Loucy (cell line): ENCODE results near the gene PADI3.

Experiments
- H2AFZ ChIP-seq: fragments of 200-600 bp; sonication (generic); 2 replicates; pipeline ENCODE4 v1.6.0; 2016; ENCODE audit warnings: antibody characterized with exemption, mild to moderate bottlenecking, low read length, moderate library complexity
- H3F3A ChIP-seq: fragments of 200-600 bp; 2 replicates; pipeline ENCODE4 v1.6.0; 2016; ENCODE audit warnings: antibody characterized with exemption, low read depth, mild to moderate bottlenecking
- H3K27me3 ChIP-seq: fragments of 200-600 bp; sonication (generic); 2 replicates; pipeline ENCODE4 v1.6.1; 2014; ENCODE audit warnings: low read length, mild to moderate bottlenecking; ENCODE audit not compliant: insufficient read depth, poor library complexity, severe bottlenecking
- H3K36me3 ChIP-seq: fragments of 200-600 bp; sonication (generic); 2 replicates; pipeline ENCODE4 v1.6.1; 2016; ENCODE audit warnings: low read length; ENCODE audit not compliant: insufficient read depth
- H3K4me1 ChIP-seq: fragments of 200-600 bp; sonication (generic); 2 replicates; pipeline ENCODE4 v1.5.1; 2014; ENCODE audit warnings: low read length, mild to moderate bottlenecking; ENCODE audit not compliant: insufficient read depth, poor library complexity, severe bottlenecking
- H3K4me2 ChIP-seq: fragments of 200-600 bp; sonication (generic); 2 replicates; pipeline ENCODE4 v1.6.0; 2014; ENCODE audit warnings: antibody characterized with exemption, low read length, low read depth, mild to moderate bottlenecking; ENCODE audit not compliant: poor library complexity, severe bottlenecking
- H3K4me3 ChIP-seq: fragments of 200-600 bp; sonication (generic); 2 replicates; pipeline ENCODE4 v1.5.1; 2014; ENCODE audit warnings: low read length, mild to moderate bottlenecking, mixed read lengths; ENCODE audit not compliant: poor library complexity, severe bottlenecking
- H3K79me2 ChIP-seq: fragments of 200-600 bp; sonication (generic); 2 replicates; pipeline ENCODE4 v1.6.1; 2014; ENCODE audit warnings: low read length; ENCODE audit not compliant: insufficient read depth
- H3K9ac ChIP-seq: fragments of 200-600 bp; sonication (generic); 2 replicates; pipeline ENCODE4 v1.6.0; 2014; ENCODE audit warnings: mild to moderate bottlenecking, low read depth, low read length, moderate library complexity; ENCODE audit not compliant: poor library complexity, severe bottlenecking
- H3K9me2 ChIP-seq: fragments of 200-600 bp; sonication (generic); replicated peaks from 2 replicates; pipeline ENCODE4 v1.6.1; 2016; ENCODE audit warnings: low read depth, low read length, mixed read lengths
- H3K9me3 ChIP-seq: fragments of 200-600 bp; sonication (generic); 2 replicates; pipeline ENCODE4 v1.6.1; 2014; ENCODE audit warnings: mild to moderate bottlenecking, antibody characterized with exemption, low read length, low read depth; ENCODE audit not compliant: insufficient read depth
- H4K20me1 ChIP-seq: fragments of 200-600 bp; sonication (generic); 2 replicates; pipeline ENCODE4 v1.6.0; 2014; ENCODE audit warnings: antibody characterized with exemption, low read length, mild to moderate bottlenecking; ENCODE audit not compliant: insufficient read depth, poor library complexity, severe bottlenecking
- CTCF ChIP-seq: fragments of 200-600 bp; sonication (generic); conservative IDR thresholded peaks from 2 replicates; pipeline ENCODE4 v1.5.1; 2014; ENCODE audit warnings: mild to moderate bottlenecking, antibody characterized with exemption, low read length
- EZH2phosphoT487 ChIP-seq: fragments of 200-600 bp; IDR thresholded peaks from 2 replicates; pipeline ENCODE4 v1.6.1; 2018; ENCODE audit warnings: antibody characterized with exemption, mild to moderate bottlenecking, moderate library complexity, borderline replicate concordance

Gene PADI3

GRCh38 chr1:17235135-17235885, 13.6 kb upstream of the PADI3 start:
- H3K4me1 ChIP-seq: peaks cover 19% of the 10 kb centered on the region

GRCh38 chr1:17236779-17237560, 11.9 kb upstream of the PADI3 start:
- TF ChIP-seq EZH2phosphoT487 (no peak), CTCF (peak; percentile 88)
- Histone ChIP-seq H3F3A (no peaks in the 10 kb centered on the region), H4K20me1 (no peaks in the 10 kb centered on the region), H2AFZ (no peak overlapping the region), H3K79me2 (no peaks in the 10 kb centered on the region), H3K4me3 (no peak overlapping the region), H3K36me3 (no peaks in the 10 kb centered on the region), H3K9me2 (no peaks in the 10 kb centered on the region), H3K4me1 (peaks cover 19% of the 10 kb centered on the region), H3K4me2 (no peak overlapping the region), H3K9ac (no peak overlapping the region), H3K27me3 (no peaks in the 10 kb centered on the region), H3K9me3 (no peaks in the 10 kb centered on the region)

More at GRCh38 chr1:17235135-17235885, 13.6 kb upstream of the PADI3 start:
- TF ChIP-seq CTCF (no peak), EZH2phosphoT487 (no peak)
- Histone ChIP-seq H3K36me3 (no peaks in the 10 kb centered on the region), H4K20me1 (no peaks in the 10 kb centered on the region), H3K9me3 (no peaks in the 10 kb centered on the region), H3K27me3 (no peaks in the 10 kb centered on the region), H3K79me2 (no peaks in the 10 kb centered on the region), H3F3A (no peaks in the 10 kb centered on the region), H3K4me3 (no peak overlapping the region), H3K9me2 (no peaks in the 10 kb centered on the region), H3K4me2 (no peak overlapping the region), H2AFZ (no peak overlapping the region), H3K9ac (no peak overlapping the region)

- H3K4me2 ChIP-seq: no peak overlapping the region
Measured at GRCh38 chr1:17237561-17237903, 11.4 kb upstream of the PADI3 start.

More at GRCh38 chr1:17237561-17237903, 11.4 kb upstream of the PADI3 start:
- no peaks in the 10 kb centered on the region for H3K36me3 ChIP-seq
- peaks cover 19% of the 10 kb centered on the region for H3K4me1 ChIP-seq
- no peaks in the 10 kb centered on the region for H3F3A ChIP-seq
- TF ChIP-seq EZH2phosphoT487: no peak
- no peak for TF ChIP-seq CTCF
- H3K9me2 ChIP-seq: no peaks in the 10 kb centered on the region
- no peaks in the 10 kb centered on the region for H3K79me2 ChIP-seq
- H3K9me3 ChIP-seq: no peaks in the 10 kb centered on the region
- H2AFZ ChIP-seq: no peak overlapping the region
- H3K27me3 ChIP-seq: no peaks in the 10 kb centered on the region
- no peaks in the 10 kb centered on the region for H4K20me1 ChIP-seq
- no peak overlapping the region for H3K4me3 ChIP-seq
- no peak overlapping the region for H3K9ac ChIP-seq
